Activated naive CD8-positive, alpha-beta T cell treated with anti-CD3 and anti-CD28 coated beads for 36 hours (primary cell): ENCODE measurements around the gene FSTL4. TPM values are rescaled to one million over a fixed set of nuclear protein-coding genes. Genes with fewer than 3 reads are reported as not detected.

Experiments
- DNase-seq: peaks from one replicate; pipeline ENCODE4 v3.0.0; 2021
- H3K27ac Mint-ChIP-seq: one replicate; pipeline ENCODE4 v1.8.0; 2022; ENCODE audit warnings: mild to moderate bottlenecking, moderate library complexity, mixed read lengths
- H3K27me3 Mint-ChIP-seq: one replicate; pipeline ENCODE4 v1.8.0; 2022; ENCODE audit warnings: mild to moderate bottlenecking, mixed read lengths
- H3K36me3 Mint-ChIP-seq: one replicate; pipeline ENCODE4 v1.8.0; 2021; ENCODE audit warnings: mild to moderate bottlenecking, mixed read lengths
- H3K4me1 Mint-ChIP-seq: one replicate; pipeline ENCODE4 v1.8.0; 2021; ENCODE audit warnings: mixed read lengths
- H3K4me3 Mint-ChIP-seq: one replicate; pipeline ENCODE4 v1.8.0; 2022; ENCODE audit warnings: mild to moderate bottlenecking, moderate library complexity, mixed read lengths
- H3K9me3 Mint-ChIP-seq: one replicate; pipeline ENCODE4 v1.8.0; 2022; ENCODE audit warnings: mixed read lengths
- total RNA-seq, 2 experiments: library from RNA; stranded (reverse); gene quantifications; one replicate each; pipeline ENCODE4 v1.2.3, GENCODE V29; 2021

Gene FSTL4
- total RNA-seq, 2 experiments from 2014 or later, result 0.10 to 0.29 TPM

- peak overlapping the region; percentile 85 for H3K27ac Mint-ChIP-seq
- peak; percentile 26 for DNase-seq
- H3K4me1 Mint-ChIP-seq, result peaks cover 22% of the 10 kb centered on the region
- H3K4me3 Mint-ChIP-seq, result no peak overlapping the region
- H3K27me3 Mint-ChIP-seq, result no peaks in the 10 kb centered on the region
- no peaks in the 10 kb centered on the region for H3K9me3 Mint-ChIP-seq
- H3K36me3 Mint-ChIP-seq, result no peaks in the 10 kb centered on the region
Measured at GRCh38 chr5:133332439-133333024, 279.8 kb downstream of the FSTL4 start.

- H3K4me3 Mint-ChIP-seq, result peak overlapping the region; percentile 33
- no peaks in the 10 kb centered on the region for H3K9me3 Mint-ChIP-seq
Measured at GRCh38 chr5:133331941-133332340, 280.4 kb downstream of the FSTL4 start.

GRCh38 chr5:133330956-133331355, 281.4 kb downstream of the FSTL4 start:
- Mint-ChIP-seq H3K4me1 (peaks cover 22% of the 10 kb centered on the region), H3K36me3 (no peaks in the 10 kb centered on the region), H3K9me3 (no peaks in the 10 kb centered on the region), H3K4me3 (no peak overlapping the region), H3K27ac (peak overlapping the region; percentile 67), H3K27me3 (no peaks in the 10 kb centered on the region)
- no peak for DNase-seq

More at GRCh38 chr5:133331941-133332340, 280.4 kb downstream of the FSTL4 start:
- peak overlapping the region; percentile 67 for H3K27ac Mint-ChIP-seq
- peak; percentile 21 for DNase-seq
- H3K36me3 Mint-ChIP-seq, result no peaks in the 10 kb centered on the region
- H3K4me1 Mint-ChIP-seq, result peaks cover 22% of the 10 kb centered on the region
- no peaks in the 10 kb centered on the region for H3K27me3 Mint-ChIP-seq

GRCh38 chr5:133328800-133329199, 283.5 kb downstream of the FSTL4 start:
- Mint-ChIP-seq H3K4me3 (no peak overlapping the region), H3K36me3 (no peaks in the 10 kb centered on the region), H3K9me3 (no peaks in the 10 kb centered on the region), H3K27me3 (no peaks in the 10 kb centered on the region), H3K27ac (no peak overlapping the region), H3K4me1 (peaks cover 22% of the 10 kb centered on the region)
- no peak for DNase-seq

GRCh38 chr5:133327946-133328401, 284.4 kb downstream of the FSTL4 start:
- no peaks in the 10 kb centered on the region for H3K27me3 Mint-ChIP-seq
- H3K4me1 Mint-ChIP-seq, result peaks cover 17% of the 10 kb centered on the region
- H3K4me3 Mint-ChIP-seq, result no peak overlapping the region
- no peaks in the 10 kb centered on the region for H3K9me3 Mint-ChIP-seq
- H3K27ac Mint-ChIP-seq, result no peak overlapping the region
- H3K36me3 Mint-ChIP-seq, result no peaks in the 10 kb centered on the region
- no peak for DNase-seq

GRCh38 chr5:133326361-133326760, 286.0 kb downstream of the FSTL4 start:
- H3K27me3 Mint-ChIP-seq, result no peaks in the 10 kb centered on the region
- H3K4me3 Mint-ChIP-seq, result no peak overlapping the region
- no peaks in the 10 kb centered on the region for H3K36me3 Mint-ChIP-seq
- DNase-seq, result no peak
- peaks cover 17% of the 10 kb centered on the region for H3K4me1 Mint-ChIP-seq
- H3K9me3 Mint-ChIP-seq, result no peaks in the 10 kb centered on the region
- H3K27ac Mint-ChIP-seq, result no peak overlapping the region

- Mint-ChIP-seq H3K4me1 (peaks cover 17% of the 10 kb centered on the region), H3K27me3 (no peaks in the 10 kb centered on the region), H3K36me3 (no peaks in the 10 kb centered on the region), H3K9me3 (no peaks in the 10 kb centered on the region), H3K27ac (no peak overlapping the region), H3K4me3 (no peak overlapping the region)
- no peak for DNase-seq
Measured at GRCh38 chr5:133325864-133326263, 286.5 kb downstream of the FSTL4 start.

GRCh38 chr5:133324926-133325325, 287.4 kb downstream of the FSTL4 start:
- no peaks in the 10 kb centered on the region for H3K9me3 Mint-ChIP-seq
- DNase-seq, result no peak
- H3K27ac Mint-ChIP-seq, result no peak overlapping the region
- peaks cover 17% of the 10 kb centered on the region for H3K4me1 Mint-ChIP-seq
- H3K4me3 Mint-ChIP-seq, result no peak overlapping the region
- H3K36me3 Mint-ChIP-seq, result no peaks in the 10 kb centered on the region
- no peaks in the 10 kb centered on the region for H3K27me3 Mint-ChIP-seq

- Mint-ChIP-seq H3K27me3 (no peaks in the 10 kb centered on the region), H3K4me3 (no peak overlapping the region), H3K4me1 (peaks cover 17% of the 10 kb centered on the region), H3K36me3 (no peaks in the 10 kb centered on the region), H3K9me3 (no peaks in the 10 kb centered on the region), H3K27ac (no peak overlapping the region)
- no peak for DNase-seq
Measured at GRCh38 chr5:133323494-133324457, 288.6 kb downstream of the FSTL4 start.

- no peaks in the 10 kb centered on the region for H3K36me3 Mint-ChIP-seq
- no peaks in the 10 kb centered on the region for H3K9me3 Mint-ChIP-seq
- H3K27ac Mint-ChIP-seq, result no peak overlapping the region
Measured at GRCh38 chr5:133322743-133323142, 289.6 kb downstream of the FSTL4 start.

GRCh38 chr5:133321833-133322420, 290.4 kb downstream of the FSTL4 start:
- peak; percentile 54 for DNase-seq
- Mint-ChIP-seq H3K27ac (peak overlapping the region; percentile 57), H3K9me3 (no peaks in the 10 kb centered on the region)

More at GRCh38 chr5:133322743-133323142, 289.6 kb downstream of the FSTL4 start:
- no peak for DNase-seq
- Mint-ChIP-seq H3K4me3 (no peak overlapping the region), H3K27me3 (no peaks in the 10 kb centered on the region), H3K4me1 (peaks cover 17% of the 10 kb centered on the region)

GRCh38 chr5:133321286-133321832, 291.0 kb downstream of the FSTL4 start:
- no peaks in the 10 kb centered on the region for H3K36me3 Mint-ChIP-seq
- peak overlapping the region; percentile 15 for H3K4me3 Mint-ChIP-seq
- no peaks in the 10 kb centered on the region for H3K27me3 Mint-ChIP-seq
- H3K4me1 Mint-ChIP-seq, result peaks cover 17% of the 10 kb centered on the region
- no peak for DNase-seq
- no peaks in the 10 kb centered on the region for H3K9me3 Mint-ChIP-seq
- peak overlapping the region; percentile 46 for H3K27ac Mint-ChIP-seq

More at GRCh38 chr5:133321833-133322420, 290.4 kb downstream of the FSTL4 start:
- Mint-ChIP-seq H3K27me3 (no peaks in the 10 kb centered on the region), H3K4me3 (peak overlapping the region; percentile 15), H3K4me1 (peaks cover 17% of the 10 kb centered on the region), H3K36me3 (no peaks in the 10 kb centered on the region)

GRCh38 chr5:133319905-133320520, 292.3 kb downstream of the FSTL4 start:
- no peak overlapping the region for H3K4me3 Mint-ChIP-seq
- H3K9me3 Mint-ChIP-seq, result no peaks in the 10 kb centered on the region
- no peaks in the 10 kb centered on the region for H3K27me3 Mint-ChIP-seq
- H3K27ac Mint-ChIP-seq, result no peak overlapping the region
- no peaks in the 10 kb centered on the region for H3K36me3 Mint-ChIP-seq
- peaks cover 17% of the 10 kb centered on the region for H3K4me1 Mint-ChIP-seq
- DNase-seq, result no peak

GRCh38 chr5:133319244-133319643, 293.1 kb downstream of the FSTL4 start:
- Mint-ChIP-seq H3K36me3 (no peaks in the 10 kb centered on the region), H3K27ac (no peak overlapping the region), H3K4me1 (peaks cover 17% of the 10 kb centered on the region), H3K9me3 (no peaks in the 10 kb centered on the region), H3K4me3 (no peak overlapping the region), H3K27me3 (no peaks in the 10 kb centered on the region)
- DNase-seq, result no peak
